ENCODE results near the gene ZNF503.

GRCh38 chr10:75439811-75440210, 38.2 kb upstream of the ZNF503 start:
- no peak for TF ChIP-seq GATA3 (IDR thresholded peaks at IDR 0.05; ENCODE audit: low read depth, low read length)
- no peak for TF ChIP-seq GATA2 (IDR thresholded peaks at IDR 0.05; ENCODE audit: low read depth, low read length)
